WTC11 (cell line): ENCODE results near the gene FCN3. TPM values are rescaled to one million over a fixed set of nuclear protein-coding genes. Genes with fewer than 3 reads are reported as not detected.
A peak's percentile ranks its signal among the peaks of the same experiment; 100 is the strongest.

Experiments
- ATAC-seq: fragments of 200-7000 bp; cut with Tn5 transposase; 2 replicates; pipeline ENCODE4 v1.10.0; 2021; ENCODE audit warnings: mild to moderate bottlenecking, moderate library complexity
- CTCF ChIA-PET: fragments of 300-600 bp; sonication (Branson Sonifier 250); formaldehyde crosslinking; loops from one replicate; lab custom pipeline; 2021; ENCODE audit warnings: antibody characterized with exemption; lab: Charles Lee
- POLR2A ChIA-PET: fragments of 350-600 bp; sonication (Branson Sonifier 250); formaldehyde crosslinking; loops from one replicate; lab custom pipeline; 2021; ENCODE audit warnings: antibody characterized with exemption; lab: Charles Lee
- DNase-seq: peaks from one replicate; pipeline ENCODE4 v3.0.0; 2021; ENCODE audit warnings: low spot score
- H3K27ac Mint-ChIP-seq: 2 replicates; pipeline ENCODE4 v1.8.0; 2021; ENCODE audit warnings: mixed read lengths
- H3K27me3 Mint-ChIP-seq: 2 replicates; pipeline ENCODE4 v1.8.0; 2021; ENCODE audit warnings: low read depth, mild to moderate bottlenecking, moderate library complexity, mixed read lengths
- H3K36me3 Mint-ChIP-seq: 2 replicates; pipeline ENCODE4 v1.8.0; 2021; ENCODE audit warnings: mixed read lengths
- H3K4me1 Mint-ChIP-seq: 2 replicates; pipeline ENCODE4 v1.8.0; 2022; ENCODE audit warnings: mixed read lengths
- H3K4me3 Mint-ChIP-seq: 2 replicates; pipeline ENCODE4 v1.8.0; 2021; ENCODE audit warnings: mild to moderate bottlenecking, moderate library complexity, mixed read lengths
- H3K9me3 Mint-ChIP-seq: 2 replicates; pipeline ENCODE4 v1.8.0; 2021; ENCODE audit warnings: mixed read lengths
- ATF1 ChIP-seq: sonication (generic); formaldehyde crosslinking; IDR thresholded peaks from 2 replicates; pipeline ENCODE4 v1.8.1; 2023; ENCODE audit warnings: mild to moderate bottlenecking, moderate library complexity, missing genetic modification reagents
- ELF4 ChIP-seq: sonication (generic); formaldehyde crosslinking; IDR thresholded peaks from 2 replicates; pipeline ENCODE4 v1.8.1; 2022; ENCODE audit warnings: low read depth, mild to moderate bottlenecking, moderate library complexity, missing genetic modification reagents
- ETV6 ChIP-seq: sonication (generic); formaldehyde crosslinking; IDR thresholded peaks from 2 replicates; pipeline ENCODE4 v1.8.1; 2022; ENCODE audit warnings: mild to moderate bottlenecking, missing genetic modification reagents
- FOXP1 ChIP-seq: sonication (generic); formaldehyde crosslinking; IDR thresholded peaks from 2 replicates; pipeline ENCODE4 v1.8.0; 2022; ENCODE audit warnings: missing genetic modification reagents, mild to moderate bottlenecking, moderate library complexity, borderline replicate concordance
- GRHL2 ChIP-seq: fragments of 250-450 bp; sonication (Bioruptor Pico); IDR thresholded peaks from 2 replicates; pipeline ENCODE4 v1.8.0; 2022; ENCODE audit warnings: mild to moderate bottlenecking, moderate library complexity; ENCODE audit not compliant: insufficient replicate concordance, severe bottlenecking
- GTF2I ChIP-seq: fragments of 250-450 bp; sonication (Bioruptor Pico); conservative IDR thresholded peaks from 2 replicates; pipeline ENCODE4 v1.4.0; 2021; ENCODE audit warnings: mild to moderate bottlenecking
- JUN ChIP-seq: sonication (generic); formaldehyde crosslinking; IDR thresholded peaks from 2 replicates; pipeline ENCODE4 v1.8.0; 2023; ENCODE audit warnings: mild to moderate bottlenecking, missing genetic modification reagents
- NR3C1 ChIP-seq: sonication (generic); formaldehyde crosslinking; conservative IDR thresholded peaks from 2 replicates; pipeline ENCODE4 v1.8.1; 2023; ENCODE audit warnings: low read depth, mild to moderate bottlenecking, missing genetic modification reagents
- SMAD4 ChIP-seq: sonication (generic); formaldehyde crosslinking; IDR thresholded peaks from 2 replicates; pipeline ENCODE4 v1.8.0; 2022; ENCODE audit warnings: mild to moderate bottlenecking, missing genetic modification reagents
- SP1 ChIP-seq: sonication (generic); formaldehyde crosslinking; conservative IDR thresholded peaks from 2 replicates; pipeline ENCODE4 v1.8.1; 2022; ENCODE audit warnings: missing genetic modification reagents
- ZNF138 ChIP-seq: sonication (generic); formaldehyde crosslinking; conservative IDR thresholded peaks from 2 replicates; pipeline ENCODE4 v1.8.1; 2022; ENCODE audit warnings: mild to moderate bottlenecking, moderate library complexity, missing genetic modification reagents
- ZNF232 ChIP-seq: sonication (generic); formaldehyde crosslinking; IDR thresholded peaks from 2 replicates; pipeline ENCODE4 v1.8.0; 2022; ENCODE audit warnings: mild to moderate bottlenecking, missing genetic modification reagents
- ZNF317 ChIP-seq: sonication (generic); formaldehyde crosslinking; IDR thresholded peaks from 2 replicates; pipeline ENCODE4 v1.8.1; 2023; ENCODE audit warnings: low read depth, mild to moderate bottlenecking, moderate library complexity, missing genetic modification reagents, borderline replicate concordance
- ZNF416 ChIP-seq: fragments of 250-450 bp; sonication (Bioruptor Pico); IDR thresholded peaks from 2 replicates; pipeline ENCODE4 v1.9.0; 2021; ENCODE audit warnings: mild to moderate bottlenecking, inconsistent platforms
- total RNA-seq: library from RNA; stranded (reverse); gene quantifications from 3 replicates; pipeline ENCODE4 v1.2.3, GENCODE V29; 2021
- TF ChIP-seq, protein P1 (sequence below): sonication (generic); formaldehyde crosslinking; IDR thresholded peaks from 2 replicates; pipeline ENCODE4 v1.8.1; 2022; ENCODE audit warnings: mild to moderate bottlenecking, missing genetic modification reagents, moderate library complexity, borderline replicate concordance
- TF ChIP-seq, protein P2 (sequence below): sonication (generic); formaldehyde crosslinking; IDR thresholded peaks from 2 replicates; pipeline ENCODE4 v1.8.1; 2022; ENCODE audit warnings: missing genetic modification reagents, borderline replicate concordance
- TF ChIP-seq, protein P3 (sequence below): sonication (generic); formaldehyde crosslinking; conservative IDR thresholded peaks from 2 replicates; pipeline ENCODE4 v1.8.1; 2023; ENCODE audit warnings: mild to moderate bottlenecking, low read depth, missing genetic modification reagents, moderate library complexity
- TF ChIP-seq, protein P4 (sequence below): fragments of 250-450 bp; sonication (Bioruptor Pico); IDR thresholded peaks from 2 replicates; pipeline ENCODE4 v1.9.0; 2021; ENCODE audit warnings: mild to moderate bottlenecking
- TF ChIP-seq, protein P5 (sequence below): sonication (generic); formaldehyde crosslinking; IDR thresholded peaks from 2 replicates; pipeline ENCODE4 v1.8.1; 2023; ENCODE audit warnings: mild to moderate bottlenecking, missing genetic modification reagents, moderate library complexity
- TF ChIP-seq, protein P6 (sequence below): sonication (generic); formaldehyde crosslinking; IDR thresholded peaks from 2 replicates; pipeline ENCODE4 v1.8.1; 2022; ENCODE audit warnings: low read depth, mild to moderate bottlenecking, moderate library complexity, missing genetic modification reagents, borderline replicate concordance

Gene FCN3
- total RNA-seq, 1 experiment from 2014 or later = 0.98 TPM

DNA sequence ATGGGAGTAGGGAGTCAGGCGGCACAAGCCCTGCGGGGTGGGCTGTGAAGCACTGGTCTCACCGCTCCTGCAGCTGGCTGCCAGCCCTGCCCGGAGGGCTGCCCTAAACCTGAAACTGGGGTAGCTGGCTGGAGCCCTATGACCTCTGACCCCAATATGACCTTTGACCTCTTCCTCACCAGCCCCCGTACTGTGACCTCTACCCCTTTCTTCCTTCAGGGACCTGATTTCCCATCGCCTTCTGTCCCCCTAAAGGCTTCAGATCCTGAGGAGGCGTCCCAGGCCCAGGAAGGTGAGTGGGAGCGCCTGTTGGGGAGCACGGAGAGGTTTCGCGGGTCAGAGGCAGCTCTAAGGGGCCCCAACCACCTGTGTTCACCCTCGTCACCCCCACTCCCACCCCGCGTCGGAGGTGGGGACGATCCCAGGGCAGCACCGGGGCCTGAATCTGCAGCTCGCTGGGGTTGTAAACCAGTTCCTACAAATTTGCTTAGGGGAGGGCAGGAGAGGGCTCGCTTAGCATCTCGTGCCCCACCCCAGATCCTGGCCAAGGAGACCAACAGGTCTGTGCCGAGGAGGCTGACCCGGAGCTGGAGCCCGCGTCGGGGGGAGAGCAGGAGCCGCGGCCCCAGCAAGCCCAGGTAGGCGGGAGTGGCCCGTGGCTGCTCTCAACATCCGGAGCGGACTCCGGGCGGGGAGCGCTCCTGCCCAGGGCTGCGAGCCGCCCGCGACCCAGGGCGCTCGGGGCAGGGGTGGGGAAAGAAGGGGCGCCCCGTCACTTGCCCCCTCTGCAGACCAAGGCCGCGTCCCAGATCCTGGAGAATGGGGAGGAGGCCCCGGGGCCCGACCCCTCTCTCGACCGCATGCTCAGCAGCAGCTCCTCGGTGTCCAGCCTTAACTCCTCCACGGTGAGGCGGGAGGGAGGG lies 25.5 kb downstream of the FCN3 start (continued):
- TF ChIP-seq, protein P1, sequence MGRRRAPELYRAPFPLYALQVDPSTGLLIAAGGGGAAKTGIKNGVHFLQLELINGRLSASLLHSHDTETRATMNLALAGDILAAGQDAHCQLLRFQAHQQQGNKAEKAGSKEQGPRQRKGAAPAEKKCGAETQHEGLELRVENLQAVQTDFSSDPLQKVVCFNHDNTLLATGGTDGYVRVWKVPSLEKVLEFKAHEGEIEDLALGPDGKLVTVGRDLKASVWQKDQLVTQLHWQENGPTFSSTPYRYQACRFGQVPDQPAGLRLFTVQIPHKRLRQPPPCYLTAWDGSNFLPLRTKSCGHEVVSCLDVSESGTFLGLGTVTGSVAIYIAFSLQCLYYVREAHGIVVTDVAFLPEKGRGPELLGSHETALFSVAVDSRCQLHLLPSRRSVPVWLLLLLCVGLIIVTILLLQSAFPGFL = no peak
- TF ChIP-seq ZNF416 (CRISPR knock-in tag) = no peak
- TF ChIP-seq, protein P2, sequence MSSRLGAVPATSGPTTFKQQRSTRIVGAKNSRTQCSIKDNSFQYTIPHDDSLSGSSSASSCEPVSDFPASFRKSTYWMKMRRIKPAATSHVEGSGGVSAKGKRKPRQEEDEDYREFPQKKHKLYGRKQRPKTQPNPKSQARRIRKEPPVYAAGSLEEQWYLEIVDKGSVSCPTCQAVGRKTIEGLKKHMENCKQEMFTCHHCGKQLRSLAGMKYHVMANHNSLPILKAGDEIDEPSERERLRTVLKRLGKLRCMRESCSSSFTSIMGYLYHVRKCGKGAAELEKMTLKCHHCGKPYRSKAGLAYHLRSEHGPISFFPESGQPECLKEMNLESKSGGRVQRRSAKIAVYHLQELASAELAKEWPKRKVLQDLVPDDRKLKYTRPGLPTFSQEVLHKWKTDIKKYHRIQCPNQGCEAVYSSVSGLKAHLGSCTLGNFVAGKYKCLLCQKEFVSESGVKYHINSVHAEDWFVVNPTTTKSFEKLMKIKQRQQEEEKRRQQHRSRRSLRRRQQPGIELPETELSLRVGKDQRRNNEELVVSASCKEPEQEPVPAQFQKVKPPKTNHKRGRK (CRISPR knock-in tag) = 0 out of 2 replicates have a peak, but pooled peaks have one; percentile 32
- TF ChIP-seq ETV6 = peak; percentile 40
- no peak for TF ChIP-seq SP1 (CRISPR knock-in tag)
- TF ChIP-seq, protein P3, sequence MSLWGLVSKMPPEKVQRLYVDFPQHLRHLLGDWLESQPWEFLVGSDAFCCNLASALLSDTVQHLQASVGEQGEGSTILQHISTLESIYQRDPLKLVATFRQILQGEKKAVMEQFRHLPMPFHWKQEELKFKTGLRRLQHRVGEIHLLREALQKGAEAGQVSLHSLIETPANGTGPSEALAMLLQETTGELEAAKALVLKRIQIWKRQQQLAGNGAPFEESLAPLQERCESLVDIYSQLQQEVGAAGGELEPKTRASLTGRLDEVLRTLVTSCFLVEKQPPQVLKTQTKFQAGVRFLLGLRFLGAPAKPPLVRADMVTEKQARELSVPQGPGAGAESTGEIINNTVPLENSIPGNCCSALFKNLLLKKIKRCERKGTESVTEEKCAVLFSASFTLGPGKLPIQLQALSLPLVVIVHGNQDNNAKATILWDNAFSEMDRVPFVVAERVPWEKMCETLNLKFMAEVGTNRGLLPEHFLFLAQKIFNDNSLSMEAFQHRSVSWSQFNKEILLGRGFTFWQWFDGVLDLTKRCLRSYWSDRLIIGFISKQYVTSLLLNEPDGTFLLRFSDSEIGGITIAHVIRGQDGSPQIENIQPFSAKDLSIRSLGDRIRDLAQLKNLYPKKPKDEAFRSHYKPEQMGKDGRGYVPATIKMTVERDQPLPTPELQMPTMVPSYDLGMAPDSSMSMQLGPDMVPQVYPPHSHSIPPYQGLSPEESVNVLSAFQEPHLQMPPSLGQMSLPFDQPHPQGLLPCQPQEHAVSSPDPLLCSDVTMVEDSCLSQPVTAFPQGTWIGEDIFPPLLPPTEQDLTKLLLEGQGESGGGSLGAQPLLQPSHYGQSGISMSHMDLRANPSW = no peak
- TF ChIP-seq ZNF317 (CRISPR knock-in tag) = no peak

DNA sequence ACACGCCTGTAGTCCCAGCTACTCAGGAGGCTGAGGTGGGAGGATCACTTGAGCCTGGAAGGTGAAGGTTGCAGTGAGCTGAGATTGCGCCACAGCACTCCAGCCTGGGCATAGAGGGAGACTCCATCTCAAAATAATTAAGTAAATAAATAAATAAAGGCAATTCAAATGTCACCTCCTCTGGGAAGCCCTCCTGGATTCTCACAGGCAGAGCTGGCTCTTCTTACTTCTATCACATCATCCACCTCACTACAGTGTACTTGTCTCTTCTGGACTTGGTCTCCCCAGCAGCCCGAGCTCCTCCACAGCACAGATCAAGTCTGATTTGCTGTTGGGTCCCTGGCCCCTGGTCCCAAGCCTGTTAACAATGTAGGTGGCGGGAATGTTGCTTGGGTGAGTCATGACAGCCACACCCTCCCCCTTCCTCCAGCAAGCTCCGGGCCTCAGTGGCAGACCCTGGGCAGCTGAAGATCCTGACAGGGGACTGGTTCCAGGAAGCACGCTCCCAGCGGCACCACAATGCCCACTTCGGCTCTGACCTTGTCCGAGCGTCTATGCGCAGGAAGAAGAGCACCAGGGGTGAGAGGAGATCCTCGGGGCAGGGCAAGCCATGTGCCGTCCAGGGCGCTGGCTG lies 27.5 kb downstream of the FCN3 start:
- Mint-ChIP-seq H3K4me3 (no peak overlapping the region), H3K27ac (no peak overlapping the region), H3K4me1 (peaks cover 36% of the 10 kb centered on the region), H3K27me3 (peaks cover 12% of the 10 kb centered on the region), H3K36me3 (peaks cover 9% of the 10 kb centered on the region; the same call in 1 of the 2 replicates), H3K9me3 (no peaks in the 10 kb centered on the region)
- ChIA-PET CTCF (interaction anchor here (0.9 to 3.3 kb wide), 3 partner anchors 10 to 50 kb away, joined by 3 to 13 read pairs (median 5); no protein-coding TSS in a partner anchor), POLR2A (no interaction called here)
- no peak for DNase-seq
- ATAC-seq = no peak
- no peak for TF ChIP-seq NR3C1 (CRISPR knock-in tag)
- TF ChIP-seq FOXP1 (CRISPR knock-in tag) = no peak
- TF ChIP-seq JUN (CRISPR knock-in tag) = no peak
- no peak for TF ChIP-seq ELF4 (CRISPR knock-in tag)
- TF ChIP-seq SMAD4 (CRISPR knock-in tag) = no peak
- TF ChIP-seq ATF1 (CRISPR knock-in tag) = no peak
- TF ChIP-seq GRHL2 (CRISPR knock-in tag) = no peak
- TF ChIP-seq, protein P4, sequence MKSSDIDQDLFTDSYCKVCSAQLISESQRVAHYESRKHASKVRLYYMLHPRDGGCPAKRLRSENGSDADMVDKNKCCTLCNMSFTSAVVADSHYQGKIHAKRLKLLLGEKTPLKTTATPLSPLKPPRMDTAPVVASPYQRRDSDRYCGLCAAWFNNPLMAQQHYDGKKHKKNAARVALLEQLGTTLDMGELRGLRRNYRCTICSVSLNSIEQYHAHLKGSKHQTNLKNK (CRISPR knock-in tag) = no peak
- no peak for TF ChIP-seq ZNF232 (CRISPR knock-in tag)
- no peak for TF ChIP-seq ZNF138 (CRISPR knock-in tag)
- TF ChIP-seq, protein P5, sequence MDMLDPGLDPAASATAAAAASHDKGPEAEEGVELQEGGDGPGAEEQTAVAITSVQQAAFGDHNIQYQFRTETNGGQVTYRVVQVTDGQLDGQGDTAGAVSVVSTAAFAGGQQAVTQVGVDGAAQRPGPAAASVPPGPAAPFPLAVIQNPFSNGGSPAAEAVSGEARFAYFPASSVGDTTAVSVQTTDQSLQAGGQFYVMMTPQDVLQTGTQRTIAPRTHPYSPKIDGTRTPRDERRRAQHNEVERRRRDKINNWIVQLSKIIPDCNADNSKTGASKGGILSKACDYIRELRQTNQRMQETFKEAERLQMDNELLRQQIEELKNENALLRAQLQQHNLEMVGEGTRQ (CRISPR knock-in tag) = no peak
- TF ChIP-seq, protein P6, sequence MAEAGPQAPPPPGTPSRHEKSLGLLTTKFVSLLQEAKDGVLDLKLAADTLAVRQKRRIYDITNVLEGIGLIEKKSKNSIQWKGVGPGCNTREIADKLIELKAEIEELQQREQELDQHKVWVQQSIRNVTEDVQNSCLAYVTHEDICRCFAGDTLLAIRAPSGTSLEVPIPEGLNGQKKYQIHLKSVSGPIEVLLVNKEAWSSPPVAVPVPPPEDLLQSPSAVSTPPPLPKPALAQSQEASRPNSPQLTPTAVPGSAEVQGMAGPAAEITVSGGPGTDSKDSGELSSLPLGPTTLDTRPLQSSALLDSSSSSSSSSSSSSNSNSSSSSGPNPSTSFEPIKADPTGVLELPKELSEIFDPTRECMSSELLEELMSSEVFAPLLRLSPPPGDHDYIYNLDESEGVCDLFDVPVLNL (CRISPR knock-in tag) = no peak
- TF ChIP-seq GTF2I (CRISPR knock-in tag) = no peak
